Caki2 (cell line): ENCODE results near the gene EMC7. TPM values are rescaled to one million over a fixed set of nuclear protein-coding genes. Genes with fewer than 3 reads are reported as not detected.

Experiments used
- DNase-seq: peaks from one replicate; pipeline ENCODE4 v3.0.0-alpha.2; 2015; ENCODE audit warnings: low read depth
- in situ Hi-C: cut with HindIII; loops from 2 replicates; pipeline ENCODE4 v1.10.0; 2016; ENCODE audit warnings: low sequenced_read_pairs, low pct_unique_long_range_greater_than_20kb, mixed read lengths
- total RNA-seq: library from RNA; depleted of rRNA; stranded (reverse); fragments of >200 nt; shearing (Covaris generic); gene quantifications from 2 replicates; pipeline ENCODE4 v1.2.3, GENCODE V29; 2014; ENCODE audit warnings: low replicate concordance; rRNA removed

EMC7 gene
- total RNA-seq, 1 experiment from 2014 or later: 51.1 TPM

GRCh38 chr15:34047893-34048775, 53.5 kb downstream of the EMC7 start:
- in situ Hi-C loops: no loop called here
- DNase-seq: no peak

- DNase-seq: no peak
- in situ Hi-C loops: no loop called here
Measured at GRCh38 chr15:34046471-34047145, 55.1 kb downstream of the EMC7 start.

DNA sequence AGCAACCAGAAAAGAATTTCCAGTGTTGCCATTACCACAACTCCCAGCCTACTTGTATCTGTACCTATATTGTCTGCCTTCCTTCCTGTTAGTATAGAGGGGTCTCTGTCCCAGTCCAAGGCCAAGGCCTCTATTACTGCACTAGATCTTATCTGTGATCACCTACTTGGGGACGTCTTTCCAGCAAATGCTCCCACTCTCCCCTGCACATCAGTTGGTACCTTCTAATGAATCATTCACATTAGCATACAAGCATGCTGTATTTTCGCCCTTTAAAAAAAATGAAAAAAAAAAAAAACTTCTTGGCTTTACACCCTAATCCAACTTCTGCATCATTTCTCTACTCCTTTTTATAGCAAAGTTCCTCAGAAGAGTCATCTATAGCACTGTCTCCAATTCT, 57.8 kb downstream of the EMC7 start:
- DNase-seq: no peak
- in situ Hi-C loops: no loop called here

- in situ Hi-C loops: no loop called here
Measured at GRCh38 chr15:34043391-34043790, 58.3 kb downstream of the EMC7 start.

DNA sequence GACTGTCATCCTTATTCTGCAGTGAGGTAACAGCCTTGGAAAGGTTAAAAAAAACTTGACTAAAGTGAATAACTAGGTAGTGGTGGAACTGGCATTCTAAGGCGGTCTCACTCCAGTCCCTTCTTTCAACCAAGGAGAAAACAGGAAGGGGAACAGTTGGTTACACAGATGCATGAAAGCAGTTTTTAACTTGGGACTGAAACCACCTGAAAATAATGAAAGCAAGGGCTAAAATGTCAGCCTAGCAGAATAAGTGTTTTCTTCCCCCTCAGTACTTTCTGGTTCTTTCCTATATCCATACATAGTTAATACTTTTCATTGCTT, 61.9 kb downstream of the EMC7 start:
- no peak for DNase-seq
- in situ Hi-C loops: no loop called here

More at GRCh38 chr15:34043391-34043790, 58.3 kb downstream of the EMC7 start:
- DNase-seq: no peak

GRCh38 chr15:34038871-34039789, 62.5 kb downstream of the EMC7 start, which contains the start of gene AVEN:
AVEN (minus strand) TSS chr15:34039204; CDS start chr15:34039046, 158 bp downstream.
- no peak for DNase-seq
- in situ Hi-C loops: no loop called here

GRCh38 chr15:34038023-34038870, 63.4 kb downstream of the EMC7 start:
- in situ Hi-C loops: no loop called here
- DNase-seq: peak; percentile 74

Other genes with a start within 250 kb of the EMC7 start
- not detected in 2 replicates for gene CHRM5, start 133.4 kb downstream of the EMC7 start, total RNA-seq
- gene AVEN, start 62.7 kb downstream of the EMC7 start, total RNA-seq: 14.2 and 23.8 TPM in 2 replicates
- 0.35 and 0.88 TPM in 2 replicates for gene PGBD4, start 221 bp upstream of the EMC7 start, total RNA-seq
- gene KATNBL1, start 108.2 kb upstream of the EMC7 start, total RNA-seq: 23.1 and 29.0 TPM in 2 replicates
- gene EMC4, start 123.2 kb upstream of the EMC7 start, total RNA-seq: 239 and 253 TPM in 2 replicates
- gene SLC12A6, start 235.9 kb upstream of the EMC7 start, total RNA-seq: 0.29 and 0.71 TPM in 2 replicates
- gene NOP10, start 241.3 kb upstream of the EMC7 start, total RNA-seq: 154 and 204 TPM in 2 replicates
- not detected in 2 replicates for gene NUTM1, start 241.5 kb upstream of the EMC7 start, total RNA-seq